Ovary (tissue), 9 donors: ENCODE data around the gene APBB1IP. TPM values are rescaled to one million over a fixed set of nuclear protein-coding genes. Genes with fewer than 3 reads are reported as not detected.

Source experiments
- DNase-seq, 5 donors: peaks; one replicate each; pipeline ENCODE4 v3.0.0-alpha.2; 2019 to 2020
- H3K27ac ChIP-seq, 2 donors: fragments of 200-600 bp; one replicate each; pipeline versions ENCODE4 v1.5.1 to v1.8.0; 2019 to 2022
- H3K27me3 ChIP-seq: fragments of 200-600 bp; one replicate; pipeline ENCODE4 v1.8.0; 2022
- H3K36me3 ChIP-seq: fragments of 200-600 bp; sonication (generic); one replicate; pipeline ENCODE4 v1.5.1; 2019
- H3K4me1 ChIP-seq: one replicate; pipeline ENCODE4 v1.8.1; 2013; ENCODE audit warnings: mild to moderate bottlenecking, moderate library complexity; ENCODE audit not compliant: insufficient read depth
- H3K4me3 ChIP-seq: fragments of 200-600 bp; sonication (generic); one replicate; pipeline ENCODE4 v1.5.1; 2017
- H3K9me3 ChIP-seq, 2 donors: fragments of 200-600 bp in 1 of 2; sonication (generic) in 1 of 2; one replicate each; pipeline versions ENCODE4 v1.5.1 to v1.8.1; 2013 to 2019; ENCODE audit warnings: mild to moderate bottlenecking in 1 of 2, moderate library complexity in 1 of 2
- CTCF ChIP-seq, 3 donors: fragments of 450-650 bp in 2 of 3; fragments of 200-600 bp in 1 of 3; IDR thresholded peaks; one replicate each; pipeline versions ENCODE4 v1.5.1 to v1.8.0; 2016 to 2022; ENCODE audit warnings: antibody characterized with exemption in 3 of 3, mild to moderate bottlenecking in 1 of 3
- EP300 ChIP-seq: sonication (generic); formaldehyde crosslinking; IDR thresholded peaks from one replicate; pipeline ENCODE4 v1.6.1; 2017; ENCODE audit warnings: antibody characterized with exemption
- POLR2A ChIP-seq: fragments of 450-650 bp; IDR thresholded peaks from one replicate; pipeline ENCODE4 v1.6.1; 2017; ENCODE audit warnings: antibody characterized with exemption, mild to moderate bottlenecking, moderate library complexity
- WGBS, 3 donors: extraction: QIAGEN DNeasy Blood & Tissue Kit in 1 of 3; methylation state at CpG; one replicate each; pipeline versions ENCODE4 v1.1.5 to v1.1.7; 2013 to 2017; 5-methylcytosine and 5-hydroxymethylcytosine counted together
- intact Hi-C, 4 donors: fragments of 100-400 bp; cut with DNase I; formaldehyde crosslinking; loops; one replicate each; pipeline versions ENCODE4 v1.11.0 to v1.15.1; 2022 to 2023
- polyA plus RNA-seq, 2 donors: library from polyadenylated mRNA; stranded (reverse); fragments of 200-250 nt in 1 of 2; fragments of 350-450 nt in 1 of 2; fragmentation: Illumina TruSeq in 1 of 2; extraction: RNeasy Lipid Tissue Mini Kit (QIAGEN cat#74804) in 1 of 2; gene quantifications; one replicate each; pipeline ENCODE4 v1.2.3, GENCODE V29; 2013 to 2014
- total RNA-seq, 7 donors: library from RNA; depleted of rRNA in 2 of 7; stranded (reverse); fragments of >200 nt in 2 of 7; fragmentation: NEBNext Ultra II Directional in 3 of 7; extraction: Animal tissue kit (Norgen Biotek cat#: 25700) in 3 of 7; gene quantifications; one replicate each; pipeline versions ENCODE4 v1.1.0 to v1.2.4, GENCODE V29; 2016 to 2023
- donor health status: DM: no; HTN: no; CAD: no; lungs with moderate emphysema.
- donor health status: DM: no; HTN: no; CAD: no.
- donor health status: Bipolar disorder and iron deficiency.
- donor health status: DM: yes; HTN: yes; CAD: no.
- donor health status: DM: no; HTN: no; CAD: no.
- donor health status: DM: yes; HTN: yes; CAD: no.

Gene APBB1IP
- total and polyA plus RNA-seq, 9 donors = 0.64 to 10.2 (median 1.8) TPM

- no peak for DNase-seq
- no peak overlapping the region for H3K4me3 ChIP-seq
Observed at GRCh38 chr10:26439406-26440087, 1.4 kb downstream of the APBB1IP start.

GRCh38 chr10:26440088-26440470 is 1.9 kb downstream of the APBB1IP start:
- TF ChIP-seq EP300 (no peak), POLR2A (no peak), CTCF (IDR thresholded peaks at IDR 0.05) (no peak)
- Histone ChIP-seq H3K27me3 (no peaks in the 10 kb centered on the region), H3K4me1 (no peaks in the 10 kb centered on the region), H3K36me3 (no peaks in the 10 kb centered on the region), H3K9me3 (no peaks in the 10 kb centered on the region), H3K27ac (no peak overlapping the region), H3K4me3 (no peak overlapping the region)
- WGBS, 3 donors = 28 to 55% (median 34%) methylated on average over 1 of the region's 1 CpG
- intact Hi-C loops = no loop called here
- DNase-seq = no peak

More at GRCh38 chr10:26439406-26440087, 1.4 kb downstream of the APBB1IP start:
- TF ChIP-seq CTCF (IDR thresholded peaks at IDR 0.05) (no peak), EP300 (no peak), POLR2A (no peak)
- Histone ChIP-seq H3K9me3 (no peaks in the 10 kb centered on the region), H3K27ac (no peak overlapping the region), H3K4me1 (no peaks in the 10 kb centered on the region), H3K27me3 (no peaks in the 10 kb centered on the region), H3K36me3 (no peaks in the 10 kb centered on the region)
- 75 to 80% (median 76%) methylated on average over 14 of the region's 14 CpGs for WGBS, 3 donors
- intact Hi-C loops = no loop called here

GRCh38 chr10:26441491-26442214 is 3.5 kb downstream of the APBB1IP start:
- Histone ChIP-seq H3K36me3 (no peaks in the 10 kb centered on the region), H3K4me1 (no peaks in the 10 kb centered on the region), H3K27ac (no peak overlapping the region), H3K9me3 (no peaks in the 10 kb centered on the region), H3K27me3 (no peaks in the 10 kb centered on the region), H3K4me3 (no peak overlapping the region)
- TF ChIP-seq POLR2A = no peak
- TF ChIP-seq EP300 = no peak
- TF ChIP-seq CTCF (IDR thresholded peaks at IDR 0.05) = no peak
- intact Hi-C loops = no loop called here
- no peak for DNase-seq
- 77 to 81% (median 79%) methylated on average over 7 of the region's 7 CpGs for WGBS, 3 donors

GRCh38 chr10:26445411-26446031 is 7.4 kb downstream of the APBB1IP start:
- DNase-seq = no peak
- H3K27ac ChIP-seq = no peak overlapping the region
- WGBS, 3 donors = 72 to 77% (median 72%) methylated on average over 8 of the region's 8 CpGs

More at GRCh38 chr10:26445411-26446031, 7.4 kb downstream of the APBB1IP start:
- Histone ChIP-seq H3K4me1 (no peaks in the 10 kb centered on the region), H3K36me3 (no peaks in the 10 kb centered on the region), H3K4me3 (no peak overlapping the region), H3K9me3 (no peaks in the 10 kb centered on the region), H3K27me3 (no peaks in the 10 kb centered on the region)
- TF ChIP-seq POLR2A = no peak
- TF ChIP-seq EP300 = no peak
- TF ChIP-seq CTCF (IDR thresholded peaks at IDR 0.05) = no peak
- intact Hi-C loops = no loop called here
